Chondrocyte (in vitro differentiated cells): ENCODE results near the gene NAA50. TPM values are rescaled to one million over a fixed set of nuclear protein-coding genes. Genes with fewer than 3 reads are reported as not detected.

Experiments used
- DNase-seq: peaks from one replicate; pipeline ENCODE4 v3.0.0; 2021; ENCODE audit warnings: mixed read lengths, low spot score
- H3K27ac Mint-ChIP-seq: one replicate; pipeline ENCODE4 v1.8.0; 2021; ENCODE audit warnings: mild to moderate bottlenecking, moderate library complexity, mixed read lengths; ENCODE audit not compliant: unreplicated experiment
- H3K27me3 Mint-ChIP-seq: 2 replicates; pipeline ENCODE4 v1.8.0; 2021; ENCODE audit warnings: low read depth, mixed read lengths
- H3K36me3 Mint-ChIP-seq: 2 replicates; pipeline ENCODE4 v1.8.0; 2021; ENCODE audit warnings: low read depth, mixed read lengths
- H3K4me1 Mint-ChIP-seq: 2 replicates; pipeline ENCODE4 v1.8.0; 2021; ENCODE audit warnings: low read depth, mild to moderate bottlenecking, mixed read lengths
- H3K4me3 Mint-ChIP-seq: one replicate; pipeline ENCODE4 v1.8.0; 2021; ENCODE audit warnings: mild to moderate bottlenecking, moderate library complexity, mixed read lengths; ENCODE audit not compliant: unreplicated experiment
- H3K9me3 Mint-ChIP-seq: 2 replicates; pipeline ENCODE4 v1.8.0; 2021; ENCODE audit warnings: low read depth, mixed read lengths
- total RNA-seq: library from RNA; stranded (reverse); gene quantifications from 3 replicates; pipeline ENCODE4 v1.2.1, GENCODE V29; 2021
- TF ChIP-seq, protein P1 (sequence below): fragments of 200-600 bp; sonication (generic); IDR thresholded peaks from 2 replicates; pipeline ENCODE4 v1.5.0; 2021; ENCODE audit warnings: antibody characterized with exemption, mild to moderate bottlenecking, moderate library complexity

NAA50 gene
- total RNA-seq, 1 donor from 2014 or later, result 71.8 TPM

- no peaks in the 10 kb centered on the region for H3K9me3 Mint-ChIP-seq
- no peak overlapping the region for H3K4me3 Mint-ChIP-seq
- DNase-seq, result no peak
- H3K27me3 Mint-ChIP-seq, result no peaks in the 10 kb centered on the region
- H3K36me3 Mint-ChIP-seq, result peaks cover 25% of the 10 kb centered on the region
- H3K4me1 Mint-ChIP-seq, result peaks cover 31% of the 10 kb centered on the region
- H3K27ac Mint-ChIP-seq, result no peak overlapping the region
- TF ChIP-seq, protein P1, sequence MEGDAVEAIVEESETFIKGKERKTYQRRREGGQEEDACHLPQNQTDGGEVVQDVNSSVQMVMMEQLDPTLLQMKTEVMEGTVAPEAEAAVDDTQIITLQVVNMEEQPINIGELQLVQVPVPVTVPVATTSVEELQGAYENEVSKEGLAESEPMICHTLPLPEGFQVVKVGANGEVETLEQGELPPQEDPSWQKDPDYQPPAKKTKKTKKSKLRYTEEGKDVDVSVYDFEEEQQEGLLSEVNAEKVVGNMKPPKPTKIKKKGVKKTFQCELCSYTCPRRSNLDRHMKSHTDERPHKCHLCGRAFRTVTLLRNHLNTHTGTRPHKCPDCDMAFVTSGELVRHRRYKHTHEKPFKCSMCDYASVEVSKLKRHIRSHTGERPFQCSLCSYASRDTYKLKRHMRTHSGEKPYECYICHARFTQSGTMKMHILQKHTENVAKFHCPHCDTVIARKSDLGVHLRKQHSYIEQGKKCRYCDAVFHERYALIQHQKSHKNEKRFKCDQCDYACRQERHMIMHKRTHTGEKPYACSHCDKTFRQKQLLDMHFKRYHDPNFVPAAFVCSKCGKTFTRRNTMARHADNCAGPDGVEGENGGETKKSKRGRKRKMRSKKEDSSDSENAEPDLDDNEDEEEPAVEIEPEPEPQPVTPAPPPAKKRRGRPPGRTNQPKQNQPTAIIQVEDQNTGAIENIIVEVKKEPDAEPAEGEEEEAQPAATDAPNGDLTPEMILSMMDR, result no peak
Observed at GRCh38 chr3:113717818-113718217, 28.2 kb downstream of the NAA50 start.

DNA sequence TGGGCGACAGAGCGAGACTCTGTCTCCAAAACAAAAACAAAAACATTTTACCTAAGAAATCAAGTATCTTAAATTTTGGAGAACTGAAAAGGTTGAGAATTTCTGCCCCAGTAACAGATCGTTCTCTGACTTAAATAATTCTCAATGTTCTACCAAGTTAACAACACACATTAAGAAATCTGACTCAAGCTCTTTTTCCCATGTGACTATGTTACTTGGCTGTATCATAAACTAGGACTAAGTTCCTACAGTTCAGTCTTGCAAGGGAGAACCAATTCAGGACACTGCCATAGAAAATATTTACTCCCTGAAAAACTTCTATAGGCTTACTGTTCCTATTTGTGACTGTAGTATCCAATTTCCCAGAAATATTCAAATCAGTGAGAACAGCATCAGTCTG is 28.7 kb downstream of the NAA50 start:
- DNase-seq, result no peak
- TF ChIP-seq, protein P1, result no peak
- peaks cover 24% of the 10 kb centered on the region for H3K36me3 Mint-ChIP-seq
- H3K27ac Mint-ChIP-seq, result no peak overlapping the region
- H3K4me1 Mint-ChIP-seq, result peaks cover 29% of the 10 kb centered on the region
- no peak overlapping the region for H3K4me3 Mint-ChIP-seq
- no peaks in the 10 kb centered on the region for H3K9me3 Mint-ChIP-seq
- H3K27me3 Mint-ChIP-seq, result no peaks in the 10 kb centered on the region

DNA sequence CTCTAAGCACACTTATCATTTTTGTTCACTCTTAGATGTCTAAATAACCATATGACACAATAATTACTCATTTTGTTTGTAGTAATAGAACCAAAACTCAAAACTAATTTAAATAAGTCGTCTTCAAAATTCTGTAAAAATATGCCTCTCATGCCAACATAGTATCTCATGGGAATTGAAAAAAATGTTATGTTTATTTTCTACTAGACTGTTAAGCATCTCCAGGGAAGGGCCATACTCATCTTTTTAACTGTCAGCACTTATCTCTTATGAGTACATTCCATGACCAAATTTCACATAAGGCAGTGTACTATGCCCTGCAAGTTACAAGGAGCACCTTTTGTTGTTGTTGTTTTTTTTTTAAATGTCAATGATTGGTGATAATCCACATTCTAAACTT is 31.3 kb downstream of the NAA50 start:
- TF ChIP-seq, protein P1, result no peak

DNA sequence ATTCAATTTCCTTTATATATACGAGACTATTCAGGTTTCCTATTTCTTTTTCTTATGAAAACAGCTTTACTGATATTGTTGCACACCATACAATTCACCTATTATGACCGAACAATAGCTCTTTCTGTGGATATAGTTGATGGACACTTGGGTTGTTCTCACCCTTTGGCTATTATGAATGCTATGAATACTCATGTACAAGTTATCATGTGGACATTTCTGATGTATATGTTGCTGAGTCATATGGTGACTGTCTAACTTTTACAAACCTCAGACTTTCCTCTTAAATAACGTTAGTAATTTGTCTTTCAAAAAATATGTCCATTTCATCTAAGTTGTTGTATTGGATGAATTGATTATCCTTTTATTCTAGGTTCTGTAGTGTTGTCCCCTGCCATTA is 33.9 kb downstream of the NAA50 start:
- DNase-seq, result no peak
- no peaks in the 10 kb centered on the region for H3K27me3 Mint-ChIP-seq
- H3K27ac Mint-ChIP-seq, result no peak overlapping the region
- TF ChIP-seq, protein P1, result no peak
- H3K9me3 Mint-ChIP-seq, result no peaks in the 10 kb centered on the region
- H3K4me3 Mint-ChIP-seq, result no peak overlapping the region
- H3K4me1 Mint-ChIP-seq, result no peaks in the 10 kb centered on the region
- peaks cover 7% of the 10 kb centered on the region for H3K36me3 Mint-ChIP-seq

More for the DNA sequence above, 31.3 kb downstream of the NAA50 start:
- no peaks in the 10 kb centered on the region for H3K9me3 Mint-ChIP-seq
- H3K27ac Mint-ChIP-seq, result no peak overlapping the region
- H3K27me3 Mint-ChIP-seq, result no peaks in the 10 kb centered on the region
- H3K4me3 Mint-ChIP-seq, result no peak overlapping the region
- H3K36me3 Mint-ChIP-seq, result peaks cover 14% of the 10 kb centered on the region
- H3K4me1 Mint-ChIP-seq, result peaks cover 5% of the 10 kb centered on the region
- DNase-seq, result no peak

GRCh38 chr3:113707835-113708234 is 38.2 kb downstream of the NAA50 start:
- H3K36me3 Mint-ChIP-seq, result no peaks in the 10 kb centered on the region
- no peaks in the 10 kb centered on the region for H3K27me3 Mint-ChIP-seq
- H3K4me1 Mint-ChIP-seq, result no peaks in the 10 kb centered on the region
- no peak overlapping the region for H3K27ac Mint-ChIP-seq
- no peaks in the 10 kb centered on the region for H3K9me3 Mint-ChIP-seq
- TF ChIP-seq, protein P1, result no peak
- no peak for DNase-seq
- H3K4me3 Mint-ChIP-seq, result no peak overlapping the region
